DMS153 treated with DMSO at 0.1 percent for 48 hours (cell line): ENCODE data around the gene C17orf67.

Experiments
- DNase-seq: peaks from one replicate; lab custom pipeline; 2025; ENCODE audit not compliant: unreplicated experiment; lab: John Stamatoyannopoulos, UW

C17orf67 gene

GRCh38 chr17:56809106-56809819, 24.5 kb downstream of the C17orf67 start:
- DNase-seq = no peak

- DNase-seq = peak; percentile 15
These were observed 25.2 kb downstream of the C17orf67 start for GRCh38 chr17:56808503-56808902.

- DNase-seq = no peak
These were observed 26.0 kb downstream of the C17orf67 start for GRCh38 chr17:56807723-56808122.

GRCh38 chr17:56806949-56807348, 26.8 kb downstream of the C17orf67 start:
- no peak for DNase-seq

- DNase-seq = no peak
These were observed 29.3 kb downstream of the C17orf67 start for GRCh38 chr17:56804454-56804853.

DNA sequence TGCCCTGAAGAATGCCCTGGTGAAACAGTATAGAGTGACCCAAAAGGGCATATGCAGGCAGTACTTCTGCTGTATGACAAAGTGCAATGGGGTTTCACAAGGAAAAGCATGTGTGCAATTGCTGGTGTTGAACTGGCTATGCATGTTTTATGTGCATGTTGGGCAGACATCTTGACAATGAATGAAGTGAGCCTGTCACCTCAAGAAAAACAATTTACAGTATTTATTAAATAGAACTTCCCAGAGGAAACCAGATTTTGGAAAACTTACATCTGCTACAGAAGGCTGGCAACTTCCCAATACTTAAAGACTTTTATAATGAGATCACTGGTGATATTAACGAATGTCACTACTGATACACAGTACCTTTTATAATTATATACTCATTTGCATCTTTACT, 30.6 kb downstream of the C17orf67 start:
- no peak for DNase-seq

DNA sequence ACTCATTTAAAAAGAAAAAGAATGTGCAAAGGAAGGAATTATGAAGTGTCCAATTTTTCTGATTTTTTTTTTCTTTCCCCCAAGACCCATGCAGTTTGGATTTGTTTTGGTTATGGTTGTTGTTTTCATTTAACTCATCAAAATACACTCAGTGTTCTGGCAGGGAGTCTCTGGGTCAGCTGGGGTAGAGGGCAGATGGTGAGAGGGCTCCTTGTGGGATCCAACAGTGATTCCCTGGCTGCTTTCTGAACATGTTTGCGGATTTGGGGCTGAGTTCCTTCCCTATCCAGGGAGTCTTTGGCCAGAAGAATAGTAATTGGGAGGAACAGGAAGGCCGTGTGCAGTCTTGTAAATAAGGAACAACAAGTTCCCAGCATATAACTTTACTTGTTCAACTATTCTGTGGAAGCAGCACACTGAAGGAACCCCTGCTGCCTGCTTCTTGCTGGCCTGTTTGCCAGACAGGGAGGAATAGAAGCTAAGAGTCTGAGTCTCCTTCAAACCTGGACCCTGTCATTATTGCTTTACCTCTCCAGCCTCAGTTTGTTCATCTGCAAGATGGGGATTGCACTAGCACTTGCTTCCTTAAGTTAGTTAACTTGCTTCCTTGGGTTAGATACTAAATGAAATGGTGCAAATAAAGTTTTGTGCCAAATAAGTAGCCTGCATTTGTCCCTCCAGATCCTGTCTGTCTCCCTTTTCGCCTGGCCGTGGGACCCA, 32.1 kb downstream of the C17orf67 start:
- DNase-seq = no peak

DNA sequence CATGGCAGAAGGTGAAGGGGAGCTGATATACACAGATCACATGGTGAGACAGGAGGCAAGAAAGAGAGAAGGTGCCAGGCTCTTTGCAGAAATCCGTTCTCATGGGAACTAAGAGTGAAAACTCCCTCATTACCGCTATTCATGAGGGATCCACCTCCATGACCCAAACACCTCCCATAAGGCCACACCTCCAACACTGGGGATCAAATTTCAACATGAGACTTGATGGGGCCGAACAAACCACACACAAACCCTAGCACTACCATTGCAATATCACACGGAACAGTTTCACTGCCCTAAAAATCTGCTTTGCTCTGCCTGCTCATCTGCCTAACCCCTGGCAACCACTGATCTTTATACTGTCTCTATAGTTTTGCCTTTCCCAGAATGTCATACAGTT, 34.8 kb downstream of the C17orf67 start:
- no peak for DNase-seq

GRCh38 chr17:56796536-56796935, 37.2 kb downstream of the C17orf67 start:
- no peak for DNase-seq

DNA sequence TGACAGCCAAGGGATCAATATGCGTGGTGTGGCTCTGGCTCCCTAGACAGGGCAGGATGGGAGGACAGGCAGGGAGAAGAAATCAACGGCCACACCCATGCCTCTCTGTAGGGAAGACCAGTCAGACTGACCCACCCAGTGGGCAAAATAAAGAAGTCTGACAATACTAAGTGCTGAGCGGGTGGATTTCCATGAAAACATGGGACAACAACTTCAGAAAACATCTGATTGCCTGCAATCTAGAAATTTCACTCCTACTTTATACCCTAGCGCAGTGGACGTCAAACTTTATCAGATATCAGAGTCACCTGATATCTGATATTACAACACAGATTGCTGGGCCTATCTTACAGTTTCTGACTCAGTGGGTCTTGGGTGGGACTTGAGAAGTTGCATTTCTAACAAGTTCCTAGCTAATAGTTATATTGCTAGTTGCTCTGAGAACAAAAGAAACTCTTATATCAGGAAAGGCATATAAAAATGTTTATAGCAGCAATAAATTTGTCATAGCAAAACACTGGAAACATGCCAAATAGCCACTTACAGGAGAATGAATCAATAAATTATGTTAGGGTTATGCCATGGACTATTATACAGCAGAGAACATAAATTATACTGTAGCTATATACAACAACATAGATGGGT, 38.4 kb downstream of the C17orf67 start:
- no peak for DNase-seq

DNA sequence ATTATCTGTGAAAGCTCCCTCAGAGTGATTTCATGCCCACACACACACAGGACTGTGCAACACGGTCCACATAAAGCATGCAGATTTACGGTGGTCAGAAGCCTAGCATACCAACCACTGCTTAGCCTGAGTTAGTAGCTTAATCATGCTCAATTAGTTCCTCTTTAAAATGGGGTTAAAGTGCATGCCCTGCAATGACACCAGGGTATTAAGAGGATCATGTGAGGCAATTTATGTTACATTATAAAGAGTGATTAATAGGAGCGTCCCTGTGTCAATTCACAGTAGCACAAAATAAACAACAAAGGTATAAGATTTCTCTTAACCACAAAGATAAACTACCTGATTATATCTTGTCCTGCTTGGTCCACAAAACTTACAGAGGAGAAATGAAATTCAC, 39.8 kb downstream of the C17orf67 start:
- DNase-seq = no peak

DNA sequence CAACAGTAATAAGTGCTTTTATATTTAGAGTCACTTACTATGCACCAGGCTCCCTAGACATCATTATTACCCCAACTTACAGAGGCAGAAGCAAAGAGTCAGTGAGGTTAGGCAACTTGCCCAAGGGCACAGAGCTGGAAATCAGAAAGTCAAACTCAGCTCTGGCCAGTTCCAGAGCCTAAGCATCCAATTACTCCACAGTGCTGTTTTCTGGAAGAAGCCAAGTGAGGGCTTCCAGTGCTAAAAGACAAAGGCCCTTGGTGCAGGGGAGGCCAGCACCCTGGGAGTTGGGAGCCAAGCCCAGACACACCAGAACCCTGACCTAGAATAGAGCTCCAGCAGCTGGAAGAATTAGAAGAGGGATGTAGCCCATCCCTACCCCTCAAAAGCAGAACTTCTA, 40.2 kb downstream of the C17orf67 start:
- DNase-seq = no peak

DNA sequence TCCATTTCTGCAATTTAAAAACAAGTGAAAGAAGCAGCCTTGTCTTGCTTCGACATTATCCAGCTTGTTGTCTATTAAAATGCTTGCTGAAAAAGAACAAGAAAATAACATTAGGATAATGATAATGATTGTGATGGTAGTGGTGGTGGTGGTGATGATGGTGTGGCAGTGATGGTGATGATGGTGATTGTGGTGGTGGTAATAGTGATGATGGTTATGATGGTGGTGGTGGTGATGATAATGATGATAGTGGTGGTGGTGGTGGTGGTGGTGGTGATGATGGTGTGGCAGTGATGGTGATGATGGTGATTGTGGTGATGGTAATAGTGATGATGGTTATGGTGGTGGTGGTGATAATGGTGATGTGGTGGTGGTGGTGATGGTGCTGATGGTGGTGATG, 41.5 kb downstream of the C17orf67 start:
- DNase-seq = no peak

DNA sequence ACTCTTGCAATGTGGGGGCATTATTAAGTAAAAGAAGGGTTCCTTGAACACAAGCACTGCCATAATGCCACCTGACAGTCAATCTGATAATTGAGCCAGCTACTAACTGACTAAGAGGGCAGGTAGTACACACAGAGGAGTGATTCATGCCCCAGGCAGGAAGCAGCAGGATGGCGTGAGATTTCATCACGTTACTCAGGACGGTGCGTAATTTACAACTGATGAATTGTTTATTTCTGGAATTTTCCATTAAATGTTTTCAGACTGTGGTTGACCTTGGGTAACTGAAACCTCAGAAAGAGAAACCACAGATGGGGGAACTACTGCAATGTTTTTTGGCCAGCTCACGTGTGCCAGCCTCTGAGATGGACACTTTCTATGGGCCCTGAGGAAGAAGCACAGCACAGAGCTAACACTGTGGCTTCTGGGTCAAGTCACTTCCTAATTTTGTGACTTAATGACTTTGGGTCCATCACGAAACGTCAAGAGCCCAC, 46.7 kb downstream of the C17orf67 start:
- DNase-seq = no peak

DNA sequence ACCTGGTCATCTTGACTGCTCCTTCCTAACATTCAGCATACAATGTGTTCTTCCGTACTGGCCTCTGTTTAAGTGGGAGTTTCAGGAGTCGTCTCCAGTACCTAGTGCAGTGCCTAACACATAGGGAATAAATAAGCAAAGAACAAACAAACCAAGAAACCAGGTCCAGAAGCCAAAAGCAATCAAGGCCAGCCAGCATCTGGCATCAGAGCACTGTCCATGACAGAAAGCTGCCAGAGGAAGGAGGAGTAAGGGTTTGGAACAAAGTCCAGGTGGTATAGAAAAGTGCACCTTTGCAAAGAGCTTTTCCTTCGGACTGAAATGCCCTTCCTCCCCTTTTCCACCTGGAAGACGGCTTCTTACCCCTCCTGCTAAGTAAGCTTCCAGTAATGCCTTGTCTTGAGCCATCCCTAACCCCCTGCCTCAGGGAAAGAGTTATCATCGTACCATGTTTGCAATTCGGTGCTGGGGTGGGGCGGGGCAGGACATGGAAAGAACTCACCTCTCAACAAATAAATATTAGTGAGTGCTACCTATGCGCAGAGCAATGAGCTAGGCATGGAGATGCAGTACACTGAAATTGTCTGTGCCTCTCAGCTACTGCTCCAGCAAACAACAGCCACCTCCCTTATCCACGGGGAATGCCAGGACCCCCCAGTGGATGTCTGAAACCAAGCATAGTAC, 47.6 kb downstream of the C17orf67 start:
- DNase-seq = no peak

DNA sequence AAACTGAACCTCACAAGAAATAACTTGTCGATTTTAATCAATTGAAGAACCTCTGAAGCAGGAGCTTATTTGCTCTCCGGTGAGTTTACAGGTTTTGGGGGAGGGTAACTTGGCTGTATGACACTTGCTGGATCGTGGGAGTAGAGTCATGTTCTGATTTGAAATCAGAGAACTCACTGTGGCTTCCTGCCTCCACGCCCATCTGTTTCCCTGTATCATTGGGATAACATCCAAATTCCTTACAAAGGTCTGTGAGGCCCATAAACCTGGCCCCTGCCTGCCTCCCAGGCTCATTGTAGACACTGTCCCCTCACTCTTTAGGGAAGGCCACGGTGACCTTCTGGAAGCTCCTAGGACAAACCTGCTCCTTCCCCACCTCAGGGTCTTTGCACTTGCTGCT, 48.3 kb downstream of the C17orf67 start:
- DNase-seq = no peak

DNA sequence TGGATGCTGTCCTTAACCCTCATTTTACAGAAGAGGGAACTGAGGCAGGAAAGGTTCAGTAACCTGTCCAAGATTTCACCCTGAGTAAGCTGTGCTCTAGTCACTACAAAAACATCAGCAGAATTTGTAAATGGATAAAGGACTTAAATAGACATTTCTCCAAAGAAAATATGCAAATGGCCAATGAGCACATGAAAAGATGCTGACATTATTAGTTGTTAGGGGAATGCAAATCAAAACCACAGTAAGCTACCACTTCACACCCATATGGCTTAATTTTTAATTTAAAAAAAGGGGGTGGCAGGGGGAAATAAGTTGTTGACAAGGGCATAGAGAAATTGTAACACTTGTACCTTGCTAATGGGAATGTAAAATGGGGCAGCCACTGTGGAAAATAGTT, 51.4 kb downstream of the C17orf67 start:
- no peak for DNase-seq

DNA sequence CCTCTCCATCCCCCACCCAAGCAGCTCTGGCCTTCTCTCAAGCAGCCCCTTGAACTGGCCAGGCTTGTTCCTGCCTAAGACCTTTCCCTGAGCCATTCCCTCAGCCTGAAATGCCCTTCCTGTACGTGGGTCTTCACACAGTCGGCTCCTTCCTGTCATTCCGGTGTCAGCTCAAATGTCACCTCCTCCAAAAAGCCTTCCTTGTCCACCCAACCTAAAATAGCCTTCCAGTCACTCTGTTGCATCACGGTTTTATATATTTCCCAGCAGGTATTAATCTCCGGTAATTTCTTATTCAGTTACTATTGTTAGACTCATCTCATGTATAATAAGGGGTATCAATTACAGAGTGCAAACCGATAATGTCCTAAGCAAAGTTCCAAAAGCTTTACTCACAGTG, 51.8 kb downstream of the C17orf67 start:
- DNase-seq = no peak

DNA sequence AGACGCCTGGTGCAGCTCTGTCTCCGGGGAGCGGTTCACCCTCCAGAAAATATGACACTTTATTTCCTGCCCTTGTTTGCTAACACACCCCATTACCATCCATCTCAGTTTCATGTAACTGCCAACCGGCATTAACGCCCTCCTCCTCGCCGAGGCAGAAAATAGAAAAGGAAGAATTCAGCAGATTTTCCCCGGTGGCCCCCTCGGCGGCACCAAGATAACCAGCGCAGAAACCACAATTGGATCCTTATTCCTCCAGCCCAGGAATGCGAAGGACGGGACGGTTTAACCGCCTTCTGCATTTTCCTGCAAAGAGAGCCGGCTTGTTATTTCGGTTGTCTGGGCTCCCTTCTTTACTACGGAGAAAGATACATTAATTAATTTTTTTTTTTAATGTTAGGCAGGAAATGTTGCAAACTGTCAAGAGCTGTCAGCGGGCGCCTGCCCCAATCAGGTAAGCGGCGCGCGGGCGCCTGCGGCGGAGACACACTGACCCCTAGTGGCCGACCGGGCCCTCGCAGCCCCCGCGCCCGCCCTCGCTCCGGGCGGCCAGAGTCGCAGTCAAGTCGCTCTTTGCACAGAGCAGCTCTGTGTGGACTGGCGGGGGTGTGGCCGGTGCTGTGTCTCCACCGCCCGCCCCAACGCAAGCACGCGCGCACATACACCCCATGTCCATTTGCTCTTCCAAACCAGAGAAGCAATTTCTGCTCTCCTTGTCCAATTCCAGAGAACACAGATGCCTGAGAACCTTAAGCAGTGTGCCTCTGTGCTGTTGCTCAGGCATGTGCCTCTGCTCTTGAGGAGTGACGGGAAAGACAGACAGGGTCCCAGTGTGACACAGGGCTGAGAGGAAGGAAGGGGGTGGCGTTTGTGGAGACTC, 53.6 kb downstream of the C17orf67 start:
- peak; percentile 32 for DNase-seq

DNA sequence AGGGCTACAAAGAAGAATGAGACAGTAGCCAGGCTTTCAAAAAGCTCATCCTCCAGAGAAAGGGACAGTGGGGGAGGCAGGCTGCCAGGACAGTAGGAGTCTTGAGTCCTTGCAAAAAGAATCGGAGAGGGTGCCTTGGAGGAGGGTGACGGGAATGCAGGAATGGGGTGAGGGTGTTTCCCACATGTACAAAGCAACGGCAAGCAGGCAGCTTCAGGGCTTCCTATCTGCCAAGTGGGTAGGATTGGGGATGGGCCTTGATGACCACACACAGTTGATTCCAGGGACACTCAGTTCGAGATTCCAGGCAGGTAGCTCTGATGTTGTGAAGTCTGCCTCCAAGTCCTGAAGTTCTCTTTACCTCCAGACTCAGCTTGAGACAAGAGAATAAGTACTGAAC, 54.4 kb downstream of the C17orf67 start:
- DNase-seq = no peak

DNA sequence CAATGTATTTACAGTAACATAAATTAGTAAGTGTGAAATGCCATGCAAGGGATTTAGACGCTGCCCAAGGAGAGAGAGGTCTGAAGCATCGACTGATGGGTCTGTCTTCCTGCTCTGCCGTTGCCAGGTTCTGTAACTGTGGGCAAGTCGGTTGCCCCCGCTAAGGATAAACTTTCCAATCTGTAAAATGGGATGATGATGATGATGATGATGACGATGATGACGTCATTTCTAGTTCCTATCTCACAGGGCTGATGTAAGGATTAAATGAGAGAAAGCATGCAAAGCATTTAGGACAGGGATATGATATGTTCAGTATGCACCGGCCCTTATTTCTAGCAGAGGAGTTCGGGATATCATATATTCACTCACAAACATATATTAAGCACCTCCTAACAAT, 54.8 kb downstream of the C17orf67 start:
- DNase-seq = no peak
